Activated CD8-positive, alpha-beta memory T cell treated with anti-CD3 and anti-CD28 coated beads for 1 hour (primary cell): Measurements from ENCODE around the gene SLC12A7.
"Not testable (repeated sequence)": the region's sequence is repeated elsewhere in the genome, so short reads cannot be mapped to it uniquely, and the experiment has no call there.

Experiments used
- DNase-seq, 2 donors: peaks; one replicate each; pipeline ENCODE4 v3.0.0-alpha.2; 2020; ENCODE audit warnings: low read depth in 1 of 2; ENCODE audit errors: extremely low read depth in 1 of 2

Gene SLC12A7

GRCh38 chr5:1083026-1083425 is 28.8 kb downstream of the SLC12A7 start:
- not testable (repeated sequence) for DNase-seq

DNA sequence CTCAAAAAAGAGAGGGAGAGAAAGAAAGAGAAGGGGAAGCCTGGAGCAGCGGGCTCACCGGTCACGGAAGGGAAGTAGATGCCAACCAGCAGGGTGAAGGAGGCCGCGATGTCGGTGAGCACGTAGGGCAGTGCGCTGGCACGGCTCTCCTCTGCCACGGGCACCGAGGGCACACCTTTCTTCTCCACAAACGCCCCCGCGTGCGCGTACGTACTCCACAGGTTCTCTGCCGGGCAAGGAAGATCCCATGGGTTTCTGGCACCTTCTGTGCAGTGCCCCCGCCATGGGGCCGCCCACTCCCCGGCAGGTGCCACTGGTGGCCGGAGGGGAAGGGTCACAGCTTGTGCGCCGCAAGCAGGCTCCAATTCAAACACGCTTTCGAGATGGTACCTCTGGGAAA is 30.3 kb downstream of the SLC12A7 start:
- DNase-seq = no peak

DNA sequence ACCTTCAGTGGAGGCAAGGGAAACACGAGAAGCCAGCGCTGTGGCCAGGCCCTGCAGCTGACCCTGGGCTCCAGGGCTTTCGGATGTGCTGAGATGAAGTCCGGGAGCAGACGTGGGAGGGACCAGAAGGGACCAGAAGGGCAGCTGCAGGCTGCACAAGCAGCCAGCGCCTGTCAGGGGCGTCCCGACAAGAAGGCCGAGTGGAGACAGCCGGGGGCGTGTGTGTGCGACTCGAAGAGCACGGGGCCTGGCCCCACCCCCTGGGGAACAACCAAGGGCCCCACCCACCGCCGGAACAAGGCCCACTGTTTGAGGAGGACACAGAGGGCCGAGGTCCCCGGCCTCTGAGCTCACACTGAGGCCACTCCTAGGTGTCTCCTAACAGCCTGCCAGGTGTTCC is 31.4 kb downstream of the SLC12A7 start:
- no peak for DNase-seq

GRCh38 chr5:1079961-1080360 is 31.9 kb downstream of the SLC12A7 start:
- DNase-seq = no peak

DNA sequence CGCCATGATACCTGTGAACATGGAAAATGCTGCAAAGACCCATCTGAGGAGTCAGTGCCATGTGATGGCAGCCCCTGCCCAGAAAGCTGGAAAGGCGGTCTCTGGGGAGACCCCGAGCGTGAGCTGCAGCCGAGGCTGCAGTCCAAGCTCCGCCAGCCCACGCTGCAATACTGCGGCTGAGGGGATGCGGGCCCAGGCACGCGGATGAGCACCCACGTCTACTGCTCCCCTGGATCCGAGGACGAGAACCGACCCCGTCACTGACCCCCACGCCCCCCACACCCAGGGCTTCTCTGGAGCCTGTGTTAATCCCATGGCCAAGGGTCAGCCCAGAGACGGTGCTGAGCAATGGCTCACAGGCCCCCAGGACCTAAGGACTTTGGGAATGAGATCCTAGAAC is 32.4 kb downstream of the SLC12A7 start:
- DNase-seq = no peak

GRCh38 chr5:1078851-1079250 is 33.0 kb downstream of the SLC12A7 start:
- DNase-seq = no peak

- no peak for DNase-seq
Measured at GRCh38 chr5:1078206-1078605, 33.7 kb downstream of the SLC12A7 start.

DNA sequence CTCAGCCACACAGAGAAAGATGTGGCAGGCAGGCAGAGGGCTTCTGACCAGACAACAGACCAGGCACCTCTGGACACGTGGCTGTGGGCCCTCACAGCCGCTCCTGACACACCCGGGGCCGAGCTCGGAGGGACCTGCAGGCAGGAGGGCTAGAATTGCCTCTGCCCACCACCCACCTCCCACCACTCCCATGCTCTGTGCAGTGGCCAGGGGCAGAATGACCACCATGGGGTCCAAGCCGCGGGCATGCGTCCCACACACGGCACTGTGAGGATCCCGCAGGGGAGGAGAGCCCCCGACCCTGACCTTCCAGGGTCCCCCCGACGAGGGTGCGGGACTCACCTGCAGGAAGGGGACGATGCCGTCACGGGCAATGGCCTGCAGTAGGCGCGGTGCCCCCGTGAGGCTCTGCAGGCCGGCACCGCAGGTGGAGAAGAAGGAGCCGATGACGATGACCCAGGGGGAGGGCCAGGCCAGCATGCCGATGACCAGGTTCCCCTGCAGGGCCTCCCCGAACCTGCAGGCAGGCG is 34.3 kb downstream of the SLC12A7 start:
- DNase-seq = no peak

DNA sequence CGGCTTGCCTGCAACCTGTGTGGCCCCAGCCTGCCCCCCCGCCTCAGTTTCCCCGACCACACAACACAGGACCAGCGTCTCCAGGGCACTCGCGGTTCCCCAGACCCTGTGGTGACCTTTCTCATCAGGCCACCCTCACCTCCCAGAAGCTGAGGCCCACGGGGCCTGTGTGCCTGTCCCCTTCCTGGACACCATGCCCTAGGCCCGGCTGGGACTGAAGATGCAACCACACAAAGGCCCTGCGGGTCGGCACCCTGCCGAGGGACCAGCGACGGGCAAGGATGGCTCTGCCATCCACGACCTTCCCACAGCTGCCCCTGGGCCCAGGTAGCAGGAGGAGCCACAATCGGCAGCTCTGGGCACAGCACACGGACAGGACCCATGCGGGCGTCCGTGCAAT is 34.8 kb downstream of the SLC12A7 start:
- DNase-seq = no peak

- DNase-seq = no peak
Measured at GRCh38 chr5:1076406-1076805, 35.5 kb downstream of the SLC12A7 start.

- DNase-seq = no peak
Measured at GRCh38 chr5:1075931-1076330, 35.9 kb downstream of the SLC12A7 start.

DNA sequence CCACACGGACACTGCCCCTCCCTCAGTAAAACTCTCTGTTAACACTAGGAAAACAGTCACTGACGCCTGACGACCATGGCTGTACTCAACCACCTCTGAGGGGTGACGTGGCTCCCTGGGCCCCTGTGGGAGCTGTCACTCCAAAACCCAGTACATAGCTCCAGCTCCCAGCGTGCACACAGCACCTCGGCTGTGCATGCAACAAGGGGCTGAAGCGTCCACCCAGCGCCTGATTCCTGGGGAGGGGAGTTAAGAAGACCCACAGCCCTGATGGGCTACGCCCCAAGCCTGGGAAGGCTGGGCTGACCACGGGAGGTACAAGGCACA is 36.3 kb downstream of the SLC12A7 start:
- no peak for DNase-seq

GRCh38 chr5:1074816-1075554 is 36.9 kb downstream of the SLC12A7 start:
- DNase-seq = no peak

GRCh38 chr5:1074226-1074625 is 37.6 kb downstream of the SLC12A7 start:
- no peak for DNase-seq

DNA sequence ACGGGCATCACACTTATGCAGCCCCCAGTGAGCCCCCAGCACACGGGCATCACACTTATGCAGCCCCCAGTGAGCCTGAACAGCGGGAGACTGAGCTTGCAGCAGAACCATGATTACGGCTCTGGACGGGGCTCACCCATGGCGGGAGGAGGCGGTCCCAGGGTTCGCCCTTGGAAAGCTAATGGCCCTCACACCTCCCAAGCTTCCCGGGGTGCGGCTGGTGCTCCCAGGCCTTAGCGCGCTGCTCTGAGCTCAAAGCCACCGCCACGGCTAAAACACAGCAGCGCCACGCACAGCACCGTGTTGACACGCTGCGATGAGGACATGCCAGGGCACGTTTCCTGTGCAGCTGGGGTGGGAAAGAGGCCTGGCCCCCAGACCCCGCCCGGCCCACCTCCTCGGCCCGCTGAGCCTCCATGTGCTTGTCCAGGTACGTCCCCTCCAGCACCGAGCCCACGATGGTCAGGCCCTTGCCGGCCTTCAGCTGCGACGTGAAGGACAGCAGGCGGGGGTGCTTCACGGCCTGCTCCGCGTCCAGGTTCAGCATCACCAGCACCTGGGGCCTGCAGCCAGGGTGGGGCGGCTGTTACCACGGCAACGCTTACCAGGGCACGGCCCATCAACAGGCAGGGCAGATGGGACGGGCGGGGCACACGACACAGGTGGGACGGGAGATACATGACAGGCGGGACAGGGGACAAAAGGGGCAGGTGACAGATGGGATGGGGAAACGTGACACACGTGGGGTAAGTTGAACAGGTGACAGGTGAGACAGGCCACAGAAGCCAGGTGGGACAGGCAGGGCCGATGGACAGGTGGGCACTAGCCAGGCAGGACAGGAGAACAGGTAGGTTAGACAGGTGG is 38.4 kb downstream of the SLC12A7 start:
- DNase-seq = no peak

GRCh38 chr5:1069720-1070088 is 42.2 kb downstream of the SLC12A7 start:
- DNase-seq = no peak

GRCh38 chr5:1068895-1069719 is 42.8 kb downstream of the SLC12A7 start:
- no peak for DNase-seq

DNA sequence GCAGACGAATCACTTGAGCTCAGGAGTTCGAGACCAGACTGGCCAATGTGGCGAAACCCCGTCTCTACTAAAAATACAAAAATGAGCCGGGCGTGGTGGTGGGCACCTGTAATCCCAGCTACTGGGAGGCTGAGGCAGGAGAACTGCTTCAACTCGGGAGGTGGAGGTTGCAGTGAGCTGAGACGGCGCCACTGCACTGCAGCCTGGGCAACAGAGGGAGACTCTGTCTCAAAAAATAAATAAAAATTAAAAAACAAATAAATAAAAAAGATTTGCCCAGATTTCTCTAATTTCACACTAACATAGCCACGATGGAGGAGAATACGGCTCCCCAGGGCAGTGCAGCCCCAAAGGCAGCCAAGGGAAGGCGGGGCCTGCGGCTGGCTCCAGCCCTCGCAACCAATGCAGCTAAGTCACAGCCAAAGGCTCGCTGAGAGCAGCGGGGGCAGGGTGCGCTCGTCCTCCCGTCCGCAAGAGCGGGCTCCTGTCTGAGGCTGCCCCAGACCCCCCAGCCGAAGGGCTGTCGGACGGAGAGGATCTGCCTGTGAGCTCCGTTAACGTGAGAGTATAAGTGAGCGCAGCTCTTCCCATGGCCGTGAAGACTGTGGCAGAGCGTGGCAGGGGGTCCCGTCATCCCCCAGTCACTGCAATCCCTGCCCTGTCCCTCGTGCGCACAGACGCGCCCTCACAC is 43.5 kb downstream of the SLC12A7 start:
- DNase-seq = no peak

- DNase-seq = no peak
Measured at GRCh38 chr5:1067141-1068121, 44.4 kb downstream of the SLC12A7 start.

DNA sequence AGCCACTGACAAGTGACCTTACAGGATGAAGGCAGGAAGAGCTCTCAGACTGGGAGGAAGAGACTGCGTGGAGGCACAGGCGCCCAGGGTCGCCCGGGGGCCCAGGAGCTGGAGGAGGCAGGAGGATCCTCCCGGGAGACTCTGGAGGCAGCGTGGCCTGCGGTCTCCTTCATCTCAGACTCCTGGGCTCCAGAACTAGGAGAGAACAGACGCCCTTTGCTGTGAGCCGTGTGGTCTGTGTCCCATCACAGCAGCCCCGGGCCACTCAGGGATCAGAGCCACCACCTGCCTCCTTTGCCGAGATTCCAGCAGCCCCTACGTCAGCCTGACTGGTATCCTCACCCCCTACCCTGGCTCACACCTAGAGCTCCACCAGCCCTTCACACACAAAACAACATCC is 45.2 kb downstream of the SLC12A7 start:
- no peak for DNase-seq
